ENCODE data around the gene BCAM.
"Not testable (repeated sequence)": the region's sequence is repeated elsewhere in the genome, so short reads cannot be mapped to it uniquely, and the experiment has no call there.

The BCAM gene

GRCh38 chr19:44819246-44819832 lies 10.4 kb downstream of the BCAM start:
- no peak for DNase-seq

- no peak for DNase-seq
Measured at GRCh38 chr19:44820648-44821609, 12.0 kb downstream of the BCAM start.

- DNase-seq: no peak
Measured at GRCh38 chr19:44822177-44822576, 13.3 kb downstream of the BCAM start.

GRCh38 chr19:44822670-44823372 lies 13.9 kb downstream of the BCAM start:
- DNase-seq: no peak

- DNase-seq: no peak
Measured at GRCh38 chr19:44823373-44823698, 14.4 kb downstream of the BCAM start.

- peak; percentile 93 for DNase-seq
Measured at GRCh38 chr19:44824761-44825160, 15.9 kb downstream of the BCAM start.

- DNase-seq: not testable (repeated sequence)
Measured at GRCh38 chr19:44832875-44833274, 24.0 kb downstream of the BCAM start.

- not testable (repeated sequence) for DNase-seq
Measured at GRCh38 chr19:44834399-44834798, 25.5 kb downstream of the BCAM start.

- DNase-seq: no peak
Measured at GRCh38 chr19:44839276-44839675, 30.4 kb downstream of the BCAM start.

GRCh38 chr19:44840811-44841210 lies 31.9 kb downstream of the BCAM start:
- no peak for DNase-seq

- no peak for DNase-seq
Measured at GRCh38 chr19:44841231-44841630, 32.3 kb downstream of the BCAM start.

- no peak for DNase-seq
Measured at GRCh38 chr19:44845286-44845611, 36.3 kb downstream of the BCAM start.

GRCh38 chr19:44845612-44846454 lies 36.9 kb downstream of the BCAM start, which contains the start of gene NECTIN2:
NECTIN2 (plus strand) TSS chr19:44846297; CDS start chr19:44846526, 229 bp downstream.
- peak; percentile 91 for DNase-seq

- no peak for DNase-seq
Measured at GRCh38 chr19:44846455-44847143, 37.7 kb downstream of the BCAM start.

GRCh38 chr19:44847144-44848035 lies 38.5 kb downstream of the BCAM start:
- DNase-seq: no peak

GRCh38 chr19:44848036-44848811 lies 39.3 kb downstream of the BCAM start:
- no peak for DNase-seq

- no peak for DNase-seq
Measured at GRCh38 chr19:44848812-44849447, 40.0 kb downstream of the BCAM start.

- no peak for DNase-seq
Measured at GRCh38 chr19:44850641-44851109, 41.8 kb downstream of the BCAM start.

- DNase-seq: peak; percentile 29
Measured at GRCh38 chr19:44851427-44851826, 42.5 kb downstream of the BCAM start.

GRCh38 chr19:44855606-44856005 lies 46.7 kb downstream of the BCAM start:
- no peak for DNase-seq
